NCI-H446 treated with DMSO at 0.1 percent for 48 hours (cell line): Measurements from ENCODE around the gene DLGAP4.
"Not testable (repeated sequence)": the region's sequence is repeated elsewhere in the genome, so short reads cannot be mapped to it uniquely, and the experiment has no call there.

Experiments used
- DNase-seq: peaks from one replicate; lab custom pipeline; 2025; lab: John Stamatoyannopoulos, UW

Gene DLGAP4

GRCh38 chr20:36455972-36456625 is 150.0 kb downstream of the DLGAP4 start:
- no peak for DNase-seq

GRCh38 chr20:36460648-36461599 is 154.8 kb downstream of the DLGAP4 start:
- peak; percentile 71 for DNase-seq

GRCh38 chr20:36461600-36462439 is 155.7 kb downstream of the DLGAP4 start:
- no peak for DNase-seq

GRCh38 chr20:36462440-36463211 is 156.5 kb downstream of the DLGAP4 start:
- no peak for DNase-seq

GRCh38 chr20:36463212-36464061 is 157.3 kb downstream of the DLGAP4 start:
- no peak for DNase-seq

- DNase-seq, result no peak
These were observed 159.3 kb downstream of the DLGAP4 start for GRCh38 chr20:36465109-36466080.

- no peak for DNase-seq
These were observed 159.9 kb downstream of the DLGAP4 start for GRCh38 chr20:36466089-36466488.

GRCh38 chr20:36467076-36467999 is 161.2 kb downstream of the DLGAP4 start:
- peak; percentile 25 for DNase-seq

GRCh38 chr20:36468149-36469000 is 162.2 kb downstream of the DLGAP4 start:
- DNase-seq, result peak; percentile 5

GRCh38 chr20:36469973-36470372 is 163.8 kb downstream of the DLGAP4 start:
- no peak for DNase-seq

GRCh38 chr20:36471885-36472636 is 165.9 kb downstream of the DLGAP4 start:
- no peak for DNase-seq

GRCh38 chr20:36472637-36473090 is 166.5 kb downstream of the DLGAP4 start:
- no peak for DNase-seq

GRCh38 chr20:36473164-36473563 is 167.0 kb downstream of the DLGAP4 start:
- no peak for DNase-seq

- no peak for DNase-seq
These were observed 168.4 kb downstream of the DLGAP4 start for GRCh38 chr20:36474563-36474962.

- not testable (repeated sequence) for DNase-seq
These were observed 168.9 kb downstream of the DLGAP4 start for GRCh38 chr20:36475054-36475453.

GRCh38 chr20:36477475-36477874 is 171.3 kb downstream of the DLGAP4 start:
- no peak for DNase-seq
